Raji (cell line): ENCODE results near the gene MARK1.

Source experiments
- POLR2A ChIP-seq: IDR thresholded peaks from 2 replicates; pipeline ENCODE4 v1.6.1; 2011; ENCODE audit warnings: low read depth, low read length, control low read depth; ENCODE audit not compliant: insufficient read depth

Gene MARK1

GRCh38 chr1:220669005-220669404 is 141.1 kb downstream of the MARK1 start:
- TF ChIP-seq POLR2A = no peak

- TF ChIP-seq POLR2A = no peak
These were observed 142.4 kb downstream of the MARK1 start for GRCh38 chr1:220670365-220670764.

- no peak for TF ChIP-seq POLR2A
These were observed 146.0 kb downstream of the MARK1 start for GRCh38 chr1:220673921-220674320.

GRCh38 chr1:220677251-220677650 is 149.3 kb downstream of the MARK1 start:
- TF ChIP-seq POLR2A = no peak

- TF ChIP-seq POLR2A = no peak
These were observed 152.2 kb downstream of the MARK1 start for GRCh38 chr1:220680085-220680687.

- no peak for TF ChIP-seq POLR2A
These were observed 153.4 kb downstream of the MARK1 start for GRCh38 chr1:220681220-220681880.

- TF ChIP-seq POLR2A = no peak
These were observed 155.1 kb downstream of the MARK1 start for GRCh38 chr1:220682901-220683576.

GRCh38 chr1:220684890-220685289 is 157.0 kb downstream of the MARK1 start:
- no peak for TF ChIP-seq POLR2A

- TF ChIP-seq POLR2A = no peak
These were observed 157.9 kb downstream of the MARK1 start for GRCh38 chr1:220685879-220686278.

- TF ChIP-seq POLR2A = no peak
These were observed 159.9 kb downstream of the MARK1 start for GRCh38 chr1:220687809-220688208.

GRCh38 chr1:220689666-220690065 is 161.7 kb downstream of the MARK1 start:
- no peak for TF ChIP-seq POLR2A

GRCh38 chr1:220690140-220691052 is 162.5 kb downstream of the MARK1 start, which contains the start of gene C1orf115:
Gene C1orf115, plus strand, starts transcription at chr1:220690363. Its CDS starts 40 bp downstream, at chr1:220690403.
- TF ChIP-seq POLR2A = no peak

- no peak for TF ChIP-seq POLR2A
These were observed 163.2 kb downstream of the MARK1 start for GRCh38 chr1:220691053-220691684.

GRCh38 chr1:220692436-220693228 is 164.7 kb downstream of the MARK1 start:
- TF ChIP-seq POLR2A = no peak
